HUES64 (cell line): ENCODE data around the gene CAMK1D.
"Not testable (repeated sequence)": the region's sequence is repeated elsewhere in the genome, so short reads cannot be mapped to it uniquely, and the experiment has no call there.

Experiments
- H3K27ac ChIP-seq: 2 replicates; pipeline ENCODE4 v1.7.0; 2013; ENCODE audit warnings: low read depth, low read length, inconsistent platforms
- H3K27me3 ChIP-seq: 2 replicates; pipeline ENCODE4 v1.6.1; 2013; ENCODE audit warnings: mild to moderate bottlenecking, low read length; ENCODE audit not compliant: insufficient read depth
- H3K36me3 ChIP-seq: 2 replicates; pipeline ENCODE4 v1.6.1; 2013; ENCODE audit warnings: mild to moderate bottlenecking, low read length; ENCODE audit not compliant: insufficient read depth
- H3K4me1 ChIP-seq: 2 replicates; pipeline ENCODE4 v1.6.1; 2013; ENCODE audit warnings: mild to moderate bottlenecking, low read length, moderate library complexity; ENCODE audit not compliant: insufficient read depth
- H3K4me3 ChIP-seq: 2 replicates; pipeline ENCODE4 v1.5.1; 2013; ENCODE audit warnings: mild to moderate bottlenecking, low read length, moderate library complexity
- H3K9ac ChIP-seq: 2 replicates; pipeline ENCODE4 v1.6.1; 2013; ENCODE audit warnings: mild to moderate bottlenecking, low read depth, low read length
- H3K9me3 ChIP-seq: 2 replicates; pipeline ENCODE4 v1.6.1; 2013; ENCODE audit warnings: low read depth, low read length; ENCODE audit not compliant: insufficient read depth
- WGBS: fragments of 150-250, 120-280 bp; methylation state at CpG from one replicate; pipeline ENCODE4 v1.1.7; 2013; ENCODE audit warnings: missing lambda C conversion rate; 5-methylcytosine and 5-hydroxymethylcytosine counted together

Gene CAMK1D

GRCh38 chr10:12327074-12327473 is 22.3 kb upstream of the CAMK1D start:
- no peaks in the 10 kb centered on the region for H3K36me3 ChIP-seq
- H3K9me3 ChIP-seq: no peaks in the 10 kb centered on the region
- no peak overlapping the region for H3K9ac ChIP-seq
- 97% methylated on average over 3 of the region's 3 CpGs for WGBS
- H3K4me1 ChIP-seq: no peaks in the 10 kb centered on the region
- no peaks in the 10 kb centered on the region for H3K27me3 ChIP-seq
- no peak overlapping the region for H3K4me3 ChIP-seq
- H3K27ac ChIP-seq: no peak overlapping the region

- WGBS: 98% methylated on average over 2 of the region's 2 CpGs
- Histone ChIP-seq H3K4me3 (no peak overlapping the region), H3K27me3 (no peaks in the 10 kb centered on the region), H3K36me3 (no peaks in the 10 kb centered on the region), H3K9me3 (no peaks in the 10 kb centered on the region), H3K4me1 (no peaks in the 10 kb centered on the region), H3K27ac (no peak overlapping the region), H3K9ac (no peak overlapping the region)
Measured at GRCh38 chr10:12327476-12327875, 21.9 kb upstream of the CAMK1D start.

- H3K4me3 ChIP-seq, H3K9ac ChIP-seq, H3K27me3 ChIP-seq, H3K27ac ChIP-seq, H3K9me3 ChIP-seq, H3K36me3 ChIP-seq, H3K4me1 ChIP-seq: not testable (repeated sequence)
- WGBS: 75% methylated on average over 9 of the region's 9 CpGs
Measured at GRCh38 chr10:12328312-12328711, 21.0 kb upstream of the CAMK1D start.

GRCh38 chr10:12332572-12333379 is 16.6 kb upstream of the CAMK1D start:
- no peak overlapping the region for H3K27ac ChIP-seq
- H3K4me3 ChIP-seq: no peak overlapping the region
- H3K9me3 ChIP-seq: no peaks in the 10 kb centered on the region
- no peak overlapping the region for H3K9ac ChIP-seq
- H3K36me3 ChIP-seq: no peaks in the 10 kb centered on the region
- no peaks in the 10 kb centered on the region for H3K27me3 ChIP-seq
- H3K4me1 ChIP-seq: no peaks in the 10 kb centered on the region
- 97% methylated on average over 10 of the region's 11 CpGs for WGBS

GRCh38 chr10:12333380-12334185 is 15.8 kb upstream of the CAMK1D start:
- Histone ChIP-seq H3K4me3 (no peak overlapping the region), H3K9ac (no peak overlapping the region), H3K9me3 (no peaks in the 10 kb centered on the region), H3K36me3 (no peaks in the 10 kb centered on the region), H3K27ac (no peak overlapping the region), H3K27me3 (no peaks in the 10 kb centered on the region), H3K4me1 (no peaks in the 10 kb centered on the region)
- WGBS: 76% methylated on average over 15 of the region's 15 CpGs

- Histone ChIP-seq H3K4me1 (no peaks in the 10 kb centered on the region), H3K36me3 (no peaks in the 10 kb centered on the region), H3K27ac (no peak overlapping the region), H3K9me3 (no peaks in the 10 kb centered on the region), H3K9ac (no peak overlapping the region), H3K4me3 (no peak overlapping the region), H3K27me3 (no peaks in the 10 kb centered on the region)
- 90% methylated on average over 6 of the region's 6 CpGs for WGBS
Measured at GRCh38 chr10:12334186-12334530, 15.2 kb upstream of the CAMK1D start.

- H3K36me3 ChIP-seq, H3K4me3 ChIP-seq, H3K27me3 ChIP-seq, H3K9me3 ChIP-seq, H3K4me1 ChIP-seq, H3K27ac ChIP-seq, H3K9ac ChIP-seq: not testable (repeated sequence)
- WGBS: 73% methylated on average over 4 of the region's 4 CpGs
Measured at GRCh38 chr10:12335169-12335568, 14.2 kb upstream of the CAMK1D start.

- H3K4me1 ChIP-seq: no peaks in the 10 kb centered on the region
- H3K27ac ChIP-seq: no peak overlapping the region
- H3K9ac ChIP-seq: no peak overlapping the region
- 88% methylated on average over 9 of the region's 9 CpGs for WGBS
- H3K9me3 ChIP-seq: no peaks in the 10 kb centered on the region
- H3K4me3 ChIP-seq: no peak overlapping the region
- no peaks in the 10 kb centered on the region for H3K27me3 ChIP-seq
- no peaks in the 10 kb centered on the region for H3K36me3 ChIP-seq
Measured at GRCh38 chr10:12337453-12338372, 11.6 kb upstream of the CAMK1D start.

- 96% methylated on average over 4 of the region's 4 CpGs for whole genome bisulfite sequencing
Measured at GRCh38 chr10:12338981-12339380, 10.4 kb upstream of the CAMK1D start.

GRCh38 chr10:12340371-12340770 is 9.0 kb upstream of the CAMK1D start:
- 80% methylated on average over 7 of the region's 7 CpGs for WGBS
- Histone ChIP-seq H3K9me3 (no peaks in the 10 kb centered on the region), H3K4me1 (no peaks in the 10 kb centered on the region), H3K9ac (no peak overlapping the region), H3K27me3 (no peaks in the 10 kb centered on the region), H3K36me3 (no peaks in the 10 kb centered on the region), H3K4me3 (no peak overlapping the region), H3K27ac (no peak overlapping the region)

More at GRCh38 chr10:12338981-12339380, 10.4 kb upstream of the CAMK1D start:
- no peak overlapping the region for H3K27ac ChIP-seq
- no peak overlapping the region for H3K9ac ChIP-seq
- no peaks in the 10 kb centered on the region for H3K9me3 ChIP-seq
- H3K4me1 ChIP-seq: no peaks in the 10 kb centered on the region
- H3K27me3 ChIP-seq: no peaks in the 10 kb centered on the region
- no peaks in the 10 kb centered on the region for H3K36me3 ChIP-seq
- no peak overlapping the region for H3K4me3 ChIP-seq

- WGBS: 91% methylated on average over 6 of the region's 6 CpGs
- Histone ChIP-seq H3K4me1 (no peaks in the 10 kb centered on the region), H3K36me3 (no peaks in the 10 kb centered on the region), H3K27me3 (no peaks in the 10 kb centered on the region), H3K9me3 (no peaks in the 10 kb centered on the region), H3K27ac (no peak overlapping the region), H3K4me3 (no peak overlapping the region), H3K9ac (no peak overlapping the region)
Measured at GRCh38 chr10:12340937-12341336, 8.4 kb upstream of the CAMK1D start.
